ENCODE data around the gene FSTL4. TPM values are rescaled to one million over a fixed set of nuclear protein-coding genes. Genes with fewer than 3 reads are reported as not detected.

The FSTL4 gene
- polyA plus RNA-seq, 4 donors: 0.25 to 1.5 TPM; not detected in 2

DNA sequence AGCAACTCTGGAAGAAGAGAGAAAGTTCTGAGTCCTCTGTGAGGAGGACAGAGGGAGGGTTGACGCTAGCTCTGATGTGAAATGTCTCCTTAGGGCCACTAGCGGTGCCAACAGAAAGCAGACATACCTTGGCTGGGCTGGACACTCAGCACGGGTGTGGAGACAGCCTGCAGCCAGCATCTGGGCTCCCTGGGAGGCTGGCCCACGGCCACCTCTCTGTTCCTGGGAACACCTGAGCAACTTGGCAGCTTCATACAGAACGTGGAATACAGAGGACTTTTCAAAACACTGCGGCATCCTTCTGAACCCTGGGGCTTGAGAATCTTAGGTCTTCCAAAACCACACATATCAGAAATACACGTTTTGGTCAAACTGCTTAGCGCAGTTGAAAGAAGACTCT, 269.1 kb downstream of the FSTL4 start:
- H3K4me3 ChIP-seq (ENCODE audit: low read depth in 1 of 3, low read length in 3 of 3): no peak overlapping the region
- H3K36me3 ChIP-seq (ENCODE audit: control insufficient read depth in 3 of 3, insufficient read depth in 2 of 3, low read depth in 1 of 3, low read length in 3 of 3): no peaks in the 10 kb centered on the region
- no peak overlapping the region for H3K27ac ChIP-seq (ENCODE audit: low read depth in 1 of 3, low read length in 2 of 3)
- peaks cover 0 to under 1% (median 0%) of the 10 kb centered on the region in 3 donors for H3K27me3 ChIP-seq (ENCODE audit: control insufficient read depth in 3 of 3, insufficient read depth in 3 of 3, low read length in 3 of 3)
- WGBS, 3 donors: 64 to 76% (median 66%) methylated on average over 8 of the region's 8 CpGs
- FAIRE-seq (no peak), DNase-seq (no peak)
- peaks cover 0 to 11% (median 0%) of the 10 kb centered on the region in 3 donors for H3K4me1 ChIP-seq (ENCODE audit: control insufficient read depth in 3 of 3, insufficient read depth in 2 of 3, low read depth in 1 of 3, low read length in 2 of 3)
- no peaks in the 10 kb centered on the region for H3K9me3 ChIP-seq (ENCODE audit: control insufficient read depth in 2 of 2, insufficient read depth in 1 of 2, low read depth in 1 of 2, low read length in 1 of 2)

DNA sequence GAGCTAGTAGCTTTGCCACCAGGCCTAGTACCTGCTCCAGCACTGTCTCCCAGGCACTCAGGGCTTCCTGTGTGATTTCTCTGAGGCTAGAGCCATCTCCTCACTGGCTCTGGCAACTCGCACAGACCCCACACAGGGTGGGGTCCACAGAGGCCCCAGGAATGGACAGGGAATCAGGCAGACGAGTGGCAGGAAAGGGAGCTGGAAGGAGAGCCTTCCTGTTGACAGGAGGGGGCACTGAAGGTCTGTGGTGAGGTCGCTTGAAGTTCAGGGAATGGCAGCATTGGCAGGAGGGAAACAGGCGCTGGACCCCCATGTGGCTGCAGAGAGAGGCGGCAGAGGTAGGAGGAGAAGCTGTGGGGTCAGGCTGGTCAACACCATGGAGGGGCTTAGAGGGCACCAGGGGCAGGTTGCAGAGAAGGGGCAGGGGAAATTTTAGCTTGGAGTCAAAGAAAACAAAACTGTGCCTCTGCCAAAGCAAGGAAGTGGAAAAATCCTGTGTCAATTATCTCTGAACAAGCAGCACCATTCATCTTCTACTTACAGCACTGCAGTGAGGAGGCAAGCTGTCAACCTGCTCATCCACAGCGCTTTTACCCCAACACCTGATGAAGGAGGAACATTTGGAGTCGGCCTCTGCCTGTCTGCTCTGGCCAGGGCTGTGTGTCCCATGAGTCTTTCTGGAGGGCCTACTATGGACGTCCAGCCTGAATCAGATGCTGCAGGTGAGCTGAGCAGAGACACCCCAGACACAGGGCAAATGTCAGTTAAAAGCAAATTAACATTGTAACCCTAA, 270.2 kb downstream of the FSTL4 start:
- DNase-seq (no peak), FAIRE-seq (no peak)
- Histone ChIP-seq H3K27ac (ENCODE audit: low read depth in 1 of 3, low read length in 2 of 3) (no peak overlapping the region), H3K9me3 (ENCODE audit: control insufficient read depth in 2 of 2, insufficient read depth in 1 of 2, low read depth in 1 of 2, low read length in 1 of 2) (no peaks in the 10 kb centered on the region), H3K4me1 (ENCODE audit: control insufficient read depth in 3 of 3, insufficient read depth in 2 of 3, low read depth in 1 of 3, low read length in 2 of 3) (peaks cover 0 to 11% (median 0%) of the 10 kb centered on the region in 3 donors), H3K4me3 (ENCODE audit: low read depth in 1 of 3, low read length in 3 of 3) (no peak overlapping the region), H3K36me3 (ENCODE audit: control insufficient read depth in 3 of 3, insufficient read depth in 2 of 3, low read depth in 1 of 3, low read length in 3 of 3) (no peaks in the 10 kb centered on the region), H3K27me3 (ENCODE audit: control insufficient read depth in 3 of 3, insufficient read depth in 3 of 3, low read length in 3 of 3) (no peaks in the 10 kb centered on the region)
- WGBS, 3 donors: 72 to 84% (median 73%) methylated on average over 8 of the region's 8 CpGs

DNA sequence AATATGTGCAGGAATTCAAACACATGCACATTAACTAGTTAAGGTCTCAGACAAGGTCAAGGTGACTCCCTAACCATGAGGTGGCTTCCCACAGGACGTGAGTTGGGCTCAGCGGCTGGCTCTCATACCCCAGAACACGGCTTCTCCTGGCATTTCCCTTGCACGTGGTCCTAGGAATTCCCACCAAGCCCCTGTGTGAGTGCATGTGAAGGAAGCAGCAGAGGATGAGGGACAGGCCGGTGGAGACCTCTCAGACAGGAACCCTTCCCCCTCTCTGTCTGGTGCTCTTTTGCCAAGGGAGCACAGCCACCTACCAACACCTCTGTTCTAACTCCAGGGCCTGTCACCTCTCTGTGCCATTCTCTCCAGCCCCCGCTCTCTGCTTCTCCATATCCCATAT, 271.0 kb downstream of the FSTL4 start:
- Histone ChIP-seq H3K27ac (ENCODE audit: low read depth in 1 of 3, low read length in 2 of 3) (no peak overlapping the region), H3K4me3 (ENCODE audit: low read depth in 1 of 3, low read length in 3 of 3) (no peak overlapping the region), H3K36me3 (ENCODE audit: control insufficient read depth in 3 of 3, insufficient read depth in 2 of 3, low read depth in 1 of 3, low read length in 3 of 3) (no peaks in the 10 kb centered on the region), H3K9me3 (ENCODE audit: control insufficient read depth in 2 of 2, insufficient read depth in 1 of 2, low read depth in 1 of 2, low read length in 1 of 2) (no peaks in the 10 kb centered on the region), H3K4me1 (ENCODE audit: control insufficient read depth in 3 of 3, insufficient read depth in 2 of 3, low read depth in 1 of 3, low read length in 2 of 3) (peaks cover 0 to 11% (median 0%) of the 10 kb centered on the region in 3 donors), H3K27me3 (ENCODE audit: control insufficient read depth in 3 of 3, insufficient read depth in 3 of 3, low read length in 3 of 3) (no peaks in the 10 kb centered on the region)
- DNase-seq: no peak
- FAIRE-seq: no peak
- 73 to 83% (median 81%) methylated on average over 6 of the region's 6 CpGs for WGBS, 3 donors

DNA sequence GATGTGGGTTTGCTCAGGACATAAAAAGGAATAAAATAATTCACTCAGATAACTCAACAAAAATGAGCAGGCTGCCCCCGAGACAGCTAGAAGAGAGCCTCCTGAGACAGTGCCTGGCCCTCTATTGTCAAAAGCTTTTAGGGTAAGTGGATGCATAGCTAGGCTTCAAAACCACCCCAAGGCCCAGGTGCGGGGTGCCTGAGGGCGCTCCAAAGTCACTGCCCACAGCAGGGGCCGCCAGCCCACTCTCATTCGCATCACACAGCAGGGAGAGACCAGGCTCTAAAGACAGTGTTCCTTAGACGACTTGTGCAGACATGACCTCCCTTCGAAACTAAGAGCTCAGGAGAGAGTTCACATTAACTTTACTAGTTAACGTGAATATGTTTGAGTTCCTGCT, 271.5 kb downstream of the FSTL4 start:
- FAIRE-seq: no peak
- H3K4me3 ChIP-seq (ENCODE audit: low read depth in 1 of 3, low read length in 3 of 3): no peak overlapping the region
- no peaks in the 10 kb centered on the region for H3K27me3 ChIP-seq (ENCODE audit: control insufficient read depth in 3 of 3, insufficient read depth in 3 of 3, low read length in 3 of 3)
- H3K27ac ChIP-seq (ENCODE audit: low read depth in 1 of 3, low read length in 2 of 3): no peak overlapping the region
- H3K9me3 ChIP-seq (ENCODE audit: control insufficient read depth in 2 of 2, insufficient read depth in 1 of 2, low read depth in 1 of 2, low read length in 1 of 2): no peaks in the 10 kb centered on the region
- WGBS, 3 donors: 86 to 90% (median 89%) methylated on average over 8 of the region's 8 CpGs
- peaks cover 0 to 11% (median 0%) of the 10 kb centered on the region in 3 donors for H3K4me1 ChIP-seq (ENCODE audit: control insufficient read depth in 3 of 3, insufficient read depth in 2 of 3, low read depth in 1 of 3, low read length in 2 of 3)
- no peak for DNase-seq
- no peaks in the 10 kb centered on the region for H3K36me3 ChIP-seq (ENCODE audit: control insufficient read depth in 3 of 3, insufficient read depth in 2 of 3, low read depth in 1 of 3, low read length in 3 of 3)

DNA sequence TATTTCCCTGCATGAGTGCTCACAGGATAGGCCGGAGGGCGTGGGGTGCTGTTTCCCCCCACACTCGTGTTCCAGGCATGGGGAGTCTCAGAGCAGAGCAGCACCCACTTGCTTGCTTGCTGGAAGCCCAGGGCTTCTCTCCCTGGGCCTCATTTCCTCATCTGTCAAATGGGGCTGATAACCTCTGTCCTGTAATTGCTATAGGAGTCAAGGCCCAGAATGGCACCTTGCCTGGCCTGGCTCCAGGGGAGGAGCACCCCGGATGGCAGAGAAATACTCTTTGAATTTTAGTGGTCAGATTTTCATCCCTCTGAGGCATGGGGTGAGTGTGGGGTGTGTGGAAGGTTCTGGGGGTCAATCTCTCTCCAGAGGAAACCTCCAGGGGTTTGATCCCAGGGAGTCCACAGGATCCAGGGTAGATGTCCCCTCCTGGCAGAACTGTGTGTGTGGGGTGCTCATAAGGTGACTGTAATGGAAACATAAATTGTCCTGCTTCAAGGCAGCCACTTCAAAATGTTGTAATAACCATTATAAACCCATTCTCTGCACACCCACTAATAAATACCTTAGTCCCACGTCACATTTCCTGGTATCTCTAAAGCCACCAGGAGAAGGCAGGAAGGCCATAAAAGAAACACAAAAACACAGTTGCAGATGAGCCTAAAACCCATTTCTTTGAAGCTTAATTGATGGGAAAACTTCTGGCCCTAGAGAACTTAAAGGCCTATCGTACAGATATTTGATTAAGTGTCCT, 272.2 kb downstream of the FSTL4 start:
- WGBS, 3 donors: 57 to 69% (median 69%) methylated on average over 6 of the region's 6 CpGs
- no peaks in the 10 kb centered on the region for H3K27me3 ChIP-seq (ENCODE audit: control insufficient read depth in 3 of 3, insufficient read depth in 3 of 3, low read length in 3 of 3)
- peak; percentile 46 to 67 for DNase-seq
- H3K9me3 ChIP-seq (ENCODE audit: control insufficient read depth in 2 of 2, insufficient read depth in 1 of 2, low read depth in 1 of 2, low read length in 1 of 2): no peaks in the 10 kb centered on the region
- H3K4me3 ChIP-seq (ENCODE audit: low read depth in 1 of 3, low read length in 3 of 3): no peak overlapping the region
- H3K27ac ChIP-seq (ENCODE audit: low read depth in 1 of 3, low read length in 2 of 3): no peak overlapping the region
- FAIRE-seq: no peak
- H3K4me1 ChIP-seq (ENCODE audit: control insufficient read depth in 3 of 3, insufficient read depth in 2 of 3, low read depth in 1 of 3, low read length in 2 of 3): peaks cover 0 to 11% (median 0%) of the 10 kb centered on the region in 3 donors
- no peaks in the 10 kb centered on the region for H3K36me3 ChIP-seq (ENCODE audit: control insufficient read depth in 3 of 3, insufficient read depth in 2 of 3, low read depth in 1 of 3, low read length in 3 of 3)

DNA sequence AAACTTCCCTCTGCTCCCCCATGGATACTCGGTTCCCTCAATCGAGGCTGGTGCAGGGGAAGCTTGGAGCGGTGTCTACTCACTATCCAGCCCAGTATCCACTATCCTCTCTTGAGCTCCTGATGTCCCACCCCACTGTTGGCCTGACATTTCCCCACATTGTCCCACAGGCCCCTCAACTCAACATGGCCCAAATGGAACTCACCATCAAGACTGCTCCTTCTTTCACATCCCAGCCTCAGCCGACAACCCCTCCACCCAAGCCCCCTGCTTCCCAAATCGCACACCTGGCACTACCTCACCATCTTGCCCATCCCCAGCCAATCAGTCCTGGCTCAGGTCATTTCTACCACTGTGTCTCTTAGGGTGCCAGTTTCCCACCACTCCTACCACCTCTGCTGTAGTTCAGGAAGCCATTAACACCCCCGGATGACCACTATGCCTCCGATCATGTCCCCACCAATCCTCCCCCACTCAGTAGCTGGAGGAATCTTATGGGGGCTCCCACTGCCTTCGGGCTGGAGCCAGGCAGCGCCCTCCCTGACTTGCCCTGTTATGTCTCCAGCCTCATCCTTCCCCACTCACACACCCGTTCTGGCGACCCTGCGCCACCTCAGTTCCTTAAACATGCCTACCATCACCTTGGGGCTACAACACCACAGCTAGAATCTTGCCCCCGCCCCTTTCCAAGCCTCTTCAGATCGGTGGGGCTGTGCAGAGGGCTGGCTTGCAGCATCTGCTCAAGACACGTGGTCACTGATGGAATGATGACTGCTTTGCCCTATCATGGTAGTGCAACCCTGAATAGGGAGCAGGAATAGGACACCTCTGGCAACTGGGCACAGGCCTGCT, 273.6 kb downstream of the FSTL4 start:
- DNase-seq (no peak), FAIRE-seq (no peak)
- H3K9me3 ChIP-seq (ENCODE audit: control insufficient read depth in 2 of 2, insufficient read depth in 1 of 2, low read depth in 1 of 2, low read length in 1 of 2): no peaks in the 10 kb centered on the region
- WGBS, 3 donors: 90 to 95% (median 91%) methylated on average over 15 of the region's 15 CpGs
- H3K36me3 ChIP-seq (ENCODE audit: control insufficient read depth in 3 of 3, insufficient read depth in 2 of 3, low read depth in 1 of 3, low read length in 3 of 3): no peaks in the 10 kb centered on the region
- H3K4me1 ChIP-seq (ENCODE audit: control insufficient read depth in 3 of 3, insufficient read depth in 2 of 3, low read depth in 1 of 3, low read length in 2 of 3): peaks cover 0 to 11% (median 0%) of the 10 kb centered on the region in 3 donors
- H3K27me3 ChIP-seq (ENCODE audit: control insufficient read depth in 3 of 3, insufficient read depth in 3 of 3, low read length in 3 of 3): no peaks in the 10 kb centered on the region
- no peak overlapping the region for H3K4me3 ChIP-seq (ENCODE audit: low read depth in 1 of 3, low read length in 3 of 3)
- H3K27ac ChIP-seq (ENCODE audit: low read depth in 1 of 3, low read length in 2 of 3): no peak overlapping the region

DNA sequence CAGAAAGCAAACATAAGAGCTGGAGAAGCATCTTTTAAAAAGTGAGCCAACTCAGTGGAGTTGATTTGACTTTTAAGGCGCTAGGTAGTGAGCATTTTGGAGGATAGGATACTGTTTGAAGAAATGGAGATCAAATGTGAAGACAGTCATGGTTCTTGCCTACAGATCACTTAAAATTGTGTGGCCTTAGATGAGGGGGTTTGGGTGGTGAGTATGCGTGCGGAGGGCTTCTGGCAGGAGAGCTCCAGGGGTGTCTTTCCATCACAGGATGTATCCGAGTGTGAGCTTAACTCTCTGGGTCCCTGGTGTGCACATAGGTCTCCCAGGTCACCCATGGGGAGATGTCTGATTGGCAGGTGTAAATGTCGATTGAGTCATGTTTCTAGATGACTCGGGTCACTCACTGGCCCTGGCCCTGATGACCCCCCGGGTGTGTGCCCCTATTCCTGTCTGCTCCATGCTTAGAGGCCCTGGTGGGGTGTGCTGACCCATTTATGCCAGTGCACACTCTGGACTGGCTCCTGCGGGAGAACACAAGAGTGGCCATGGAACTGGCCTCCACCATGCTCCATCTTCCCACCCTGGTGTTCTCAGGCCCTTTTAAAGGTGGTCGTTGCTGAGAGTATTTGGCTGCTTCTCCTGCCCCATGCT, 274.4 kb downstream of the FSTL4 start:
- 75 to 93% (median 91%) methylated on average over 9 of the region's 9 CpGs for WGBS, 3 donors
- DNase-seq (no peak), FAIRE-seq (no peak)
- Histone ChIP-seq H3K27ac (ENCODE audit: low read depth in 1 of 3, low read length in 2 of 3) (no peak overlapping the region), H3K27me3 (ENCODE audit: control insufficient read depth in 3 of 3, insufficient read depth in 3 of 3, low read length in 3 of 3) (no peaks in the 10 kb centered on the region), H3K4me1 (ENCODE audit: control insufficient read depth in 3 of 3, insufficient read depth in 2 of 3, low read depth in 1 of 3, low read length in 2 of 3) (peaks cover 0 to 11% (median 0%) of the 10 kb centered on the region in 3 donors), H3K36me3 (ENCODE audit: control insufficient read depth in 3 of 3, insufficient read depth in 2 of 3, low read depth in 1 of 3, low read length in 3 of 3) (no peaks in the 10 kb centered on the region), H3K9me3 (ENCODE audit: control insufficient read depth in 2 of 2, insufficient read depth in 1 of 2, low read depth in 1 of 2, low read length in 1 of 2) (no peaks in the 10 kb centered on the region), H3K4me3 (ENCODE audit: low read depth in 1 of 3, low read length in 3 of 3) (no peak overlapping the region)

DNA sequence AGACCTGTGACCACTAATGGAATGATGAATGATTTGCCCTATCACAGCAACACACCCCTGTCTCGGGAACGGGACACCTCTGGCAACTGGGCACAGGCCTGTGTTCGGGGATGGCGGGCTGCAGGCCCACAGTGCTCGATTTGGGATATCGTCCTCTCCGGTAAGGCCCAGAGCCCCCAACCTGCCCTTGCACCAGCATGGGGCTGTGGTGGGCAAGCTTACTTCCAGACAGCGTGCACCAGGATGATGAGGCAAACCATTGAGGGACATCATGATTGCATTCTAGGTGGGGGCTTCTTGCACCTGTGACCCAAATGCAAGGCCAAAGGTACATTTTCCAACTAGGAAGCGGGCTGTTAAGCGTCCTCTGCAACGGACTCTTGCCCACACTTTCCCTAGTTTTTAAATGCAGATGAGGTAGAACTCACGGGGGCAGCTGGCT, 275.4 kb downstream of the FSTL4 start:
- H3K9me3 ChIP-seq (ENCODE audit: control insufficient read depth in 2 of 2, insufficient read depth in 1 of 2, low read depth in 1 of 2, low read length in 1 of 2): no peaks in the 10 kb centered on the region
- H3K27me3 ChIP-seq (ENCODE audit: control insufficient read depth in 3 of 3, insufficient read depth in 3 of 3, low read length in 3 of 3): no peaks in the 10 kb centered on the region
- FAIRE-seq: no peak
- H3K4me3 ChIP-seq (ENCODE audit: low read depth in 1 of 3, low read length in 3 of 3): no peak overlapping the region
- WGBS, 3 donors: 93 to 95% (median 93%) methylated on average over 12 of the region's 12 CpGs
- peaks cover 0 to 11% (median 0%) of the 10 kb centered on the region in 3 donors for H3K4me1 ChIP-seq (ENCODE audit: control insufficient read depth in 3 of 3, insufficient read depth in 2 of 3, low read depth in 1 of 3, low read length in 2 of 3)
- DNase-seq: no peak
- no peak overlapping the region for H3K27ac ChIP-seq (ENCODE audit: low read depth in 1 of 3, low read length in 2 of 3)
- no peaks in the 10 kb centered on the region for H3K36me3 ChIP-seq (ENCODE audit: control insufficient read depth in 3 of 3, insufficient read depth in 2 of 3, low read depth in 1 of 3, low read length in 3 of 3)

Data from small intestine (tissue), 7 donors.